RPMI8226 (cell line): Measurements from ENCODE around the gene BAG3.
A peak's percentile ranks its signal among the peaks of the same experiment; 100 is the strongest.
"Not testable (repeated sequence)": the region's sequence is repeated elsewhere in the genome, so short reads cannot be mapped to it uniquely, and the experiment has no call there.

Experiments used
- DNase-seq: peaks from one replicate; pipeline ENCODE4 v3.0.0-alpha.2; 2015

The BAG3 gene

GRCh38 chr10:119694608-119695007 is 43.4 kb downstream of the BAG3 start:
- no peak for DNase-seq

- peak; percentile 16 for DNase-seq
Measured at GRCh38 chr10:119700321-119700954, 49.3 kb downstream of the BAG3 start.

GRCh38 chr10:119701861-119702260 is 50.7 kb downstream of the BAG3 start:
- no peak for DNase-seq

GRCh38 chr10:119702583-119702982 is 51.4 kb downstream of the BAG3 start:
- no peak for DNase-seq

GRCh38 chr10:119703903-119704508 is 52.8 kb downstream of the BAG3 start:
- no peak for DNase-seq

GRCh38 chr10:119705434-119705831 is 54.3 kb downstream of the BAG3 start:
- no peak for DNase-seq

- no peak for DNase-seq
Measured at GRCh38 chr10:119706521-119707278, 55.5 kb downstream of the BAG3 start.

GRCh38 chr10:119707331-119707730 is 56.2 kb downstream of the BAG3 start:
- DNase-seq: not testable (repeated sequence)

GRCh38 chr10:119710935-119711334 is 59.8 kb downstream of the BAG3 start:
- DNase-seq: not testable (repeated sequence)

GRCh38 chr10:119713744-119714483 is 62.7 kb downstream of the BAG3 start:
- DNase-seq: no peak

- no peak for DNase-seq
Measured at GRCh38 chr10:119714484-119714816, 63.3 kb downstream of the BAG3 start.

GRCh38 chr10:119715628-119716505 is 64.7 kb downstream of the BAG3 start:
- no peak for DNase-seq

GRCh38 chr10:119723161-119723560 is 72.0 kb downstream of the BAG3 start:
- no peak for DNase-seq

GRCh38 chr10:119723624-119724023 is 72.4 kb downstream of the BAG3 start:
- no peak for DNase-seq

GRCh38 chr10:119724593-119725516 is 73.7 kb downstream of the BAG3 start:
- peak; percentile 39 for DNase-seq

- no peak for DNase-seq
Measured at GRCh38 chr10:119725517-119725827, 74.3 kb downstream of the BAG3 start.

- DNase-seq: peak; percentile 96
Measured at GRCh38 chr10:119725828-119726675, 74.9 kb downstream of the BAG3 start, which contains the start of gene INPP5F. INPP5F (plus strand) TSS chr10:119726050; CDS start chr10:119726263, 213 bp downstream.

GRCh38 chr10:119726676-119727261 is 75.6 kb downstream of the BAG3 start:
- no peak for DNase-seq
